Astrocyte (in vitro differentiated cells and primary cell): Measurements from ENCODE around the gene PRKG2.

Experiments
- EZH2 ChIP-seq: IDR thresholded peaks from 2 replicates; pipeline ENCODE4 v1.6.1; 2012; ENCODE audit warnings: mild to moderate bottlenecking, low read length, inconsistent platforms; ENCODE audit not compliant: insufficient read depth
- TF ChIP-seq, protein P1 (sequence below): IDR thresholded peaks from 2 replicates; pipeline ENCODE4 v1.5.1; 2011; ENCODE audit warnings: low read depth, mild to moderate bottlenecking, inconsistent platforms, low read length, moderate library complexity; ENCODE audit not compliant: insufficient read depth

DNA sequence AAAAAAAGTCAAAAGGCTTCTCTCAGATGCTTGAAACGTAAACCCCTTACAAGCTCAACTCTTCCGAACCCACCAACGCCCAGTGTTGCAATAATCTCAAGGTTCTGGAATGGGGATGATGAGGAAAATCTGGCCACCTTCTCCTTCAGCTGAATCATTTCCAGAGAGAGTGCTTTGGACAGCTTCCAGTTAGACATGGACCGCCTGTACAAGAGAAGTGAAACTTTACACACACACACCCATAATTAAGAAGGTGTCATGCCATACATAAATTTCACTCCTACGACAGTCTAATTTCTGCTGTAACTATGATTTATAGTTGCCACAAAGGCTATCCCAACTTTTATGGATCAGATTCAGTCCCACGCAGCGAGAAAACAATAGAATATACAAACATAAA lies 72.3 kb downstream of the PRKG2 start:
- TF ChIP-seq, protein P1, sequence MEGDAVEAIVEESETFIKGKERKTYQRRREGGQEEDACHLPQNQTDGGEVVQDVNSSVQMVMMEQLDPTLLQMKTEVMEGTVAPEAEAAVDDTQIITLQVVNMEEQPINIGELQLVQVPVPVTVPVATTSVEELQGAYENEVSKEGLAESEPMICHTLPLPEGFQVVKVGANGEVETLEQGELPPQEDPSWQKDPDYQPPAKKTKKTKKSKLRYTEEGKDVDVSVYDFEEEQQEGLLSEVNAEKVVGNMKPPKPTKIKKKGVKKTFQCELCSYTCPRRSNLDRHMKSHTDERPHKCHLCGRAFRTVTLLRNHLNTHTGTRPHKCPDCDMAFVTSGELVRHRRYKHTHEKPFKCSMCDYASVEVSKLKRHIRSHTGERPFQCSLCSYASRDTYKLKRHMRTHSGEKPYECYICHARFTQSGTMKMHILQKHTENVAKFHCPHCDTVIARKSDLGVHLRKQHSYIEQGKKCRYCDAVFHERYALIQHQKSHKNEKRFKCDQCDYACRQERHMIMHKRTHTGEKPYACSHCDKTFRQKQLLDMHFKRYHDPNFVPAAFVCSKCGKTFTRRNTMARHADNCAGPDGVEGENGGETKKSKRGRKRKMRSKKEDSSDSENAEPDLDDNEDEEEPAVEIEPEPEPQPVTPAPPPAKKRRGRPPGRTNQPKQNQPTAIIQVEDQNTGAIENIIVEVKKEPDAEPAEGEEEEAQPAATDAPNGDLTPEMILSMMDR, result no peak
- TF ChIP-seq EZH2, result no peak
